Stimulated activated CD4-positive, alpha-beta T cell treated with anti-CD3 and anti-CD28 coated beads, TNF-alpha, amount 100 ng/mL, for 1 hour (primary cell): ENCODE data around the gene CST8.
"Not testable (repeated sequence)": the region's sequence is repeated elsewhere in the genome, so short reads cannot be mapped to it uniquely, and the experiment has no call there.

Source experiments
- DNase-seq, 3 donors: peaks; one replicate each; pipeline ENCODE4 v3.0.0-alpha.2; 2020; ENCODE audit warnings: low read depth in 3 of 3, low spot score in 1 of 3

The CST8 gene, protein sequence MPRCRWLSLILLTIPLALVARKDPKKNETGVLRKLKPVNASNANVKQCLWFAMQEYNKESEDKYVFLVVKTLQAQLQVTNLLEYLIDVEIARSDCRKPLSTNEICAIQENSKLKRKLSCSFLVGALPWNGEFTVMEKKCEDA

DNA sequence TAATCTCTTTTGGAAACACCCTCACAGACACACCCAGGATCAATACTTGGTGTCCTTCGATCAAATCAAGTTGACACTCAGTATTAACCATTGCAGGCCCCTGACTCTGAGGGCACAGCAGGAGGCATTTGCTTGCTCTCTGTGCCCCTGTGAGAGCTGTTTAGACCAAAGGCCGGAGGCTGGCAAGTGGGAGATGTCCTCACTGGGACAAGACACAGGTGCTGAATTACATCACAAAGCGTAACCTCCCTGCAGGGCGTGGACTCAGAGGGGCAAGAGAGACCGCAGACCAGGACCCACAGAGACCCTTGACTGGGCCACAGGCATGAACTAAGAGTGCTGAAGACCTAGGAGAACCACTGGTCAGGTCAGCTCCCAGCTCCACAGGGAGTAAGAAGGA is at the start of gene CST8:
Gene CST8, plus strand, starts transcription at position 301 of the 400 bp plus-strand sequence. CDS start 551 bp downstream, outside the sequence.
- no peak for DNase-seq

DNA sequence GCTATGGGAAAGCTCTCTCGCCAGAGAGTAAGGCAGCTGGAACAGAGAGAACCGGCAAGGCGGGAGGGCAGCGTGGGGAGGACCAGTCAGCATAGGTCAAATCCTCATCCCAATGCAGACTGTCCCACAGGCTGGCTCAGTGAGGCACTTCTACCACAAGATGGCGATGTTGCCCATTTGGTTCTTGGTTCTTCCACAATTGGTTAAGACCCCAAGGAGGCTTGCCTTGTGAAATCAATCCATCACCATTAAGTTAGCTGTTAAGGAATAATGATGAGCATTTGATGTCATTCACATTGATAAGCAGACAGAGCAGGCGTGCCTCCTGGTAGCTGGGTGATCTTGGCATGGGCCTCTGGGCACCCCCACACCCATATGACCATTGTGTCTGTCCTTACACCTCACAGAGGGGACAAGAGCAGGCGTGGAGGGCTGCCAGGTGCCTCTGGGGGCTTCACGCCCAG is 49.0 kb upstream of the CST8 start:
- DNase-seq, result peak in 1 of 3 donors; percentile 8

DNA sequence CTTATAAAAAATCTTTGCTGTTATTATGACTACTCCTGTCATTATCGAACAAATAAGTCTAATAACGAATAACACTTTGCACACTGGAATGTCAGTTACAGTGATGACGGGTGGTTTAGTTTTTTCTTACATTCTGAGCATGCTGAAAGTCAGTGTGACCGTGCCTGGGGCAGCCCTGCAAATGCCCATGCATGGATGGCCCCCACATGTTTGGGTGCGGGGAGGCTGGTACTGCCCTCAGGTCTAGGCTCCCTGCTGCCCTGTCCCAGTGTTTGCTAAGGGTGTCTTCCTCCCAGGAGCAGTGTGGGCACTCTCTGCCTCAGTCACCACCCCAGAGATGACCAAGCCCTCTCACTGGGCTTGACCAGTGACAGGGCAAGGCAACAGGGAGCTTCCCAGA is 48.5 kb upstream of the CST8 start:
- DNase-seq, result no peak

DNA sequence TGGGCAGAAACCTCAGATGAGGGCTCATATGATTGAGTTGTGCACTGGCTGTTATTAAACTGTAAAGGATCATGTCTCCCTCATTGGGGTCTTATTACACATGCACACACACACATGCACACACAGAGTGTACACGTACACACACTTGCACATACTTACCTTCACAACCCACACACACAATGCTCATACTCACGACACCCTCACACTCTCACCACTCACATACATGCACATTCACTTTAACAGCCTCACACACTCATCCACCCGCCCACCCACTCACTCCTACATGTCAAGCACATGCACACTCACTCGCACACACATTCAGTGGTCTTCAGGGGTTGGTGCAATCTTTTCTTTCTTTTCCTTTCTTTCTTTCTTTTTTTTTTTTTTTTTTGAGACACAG is 46.1 kb upstream of the CST8 start:
- DNase-seq, result no peak

DNA sequence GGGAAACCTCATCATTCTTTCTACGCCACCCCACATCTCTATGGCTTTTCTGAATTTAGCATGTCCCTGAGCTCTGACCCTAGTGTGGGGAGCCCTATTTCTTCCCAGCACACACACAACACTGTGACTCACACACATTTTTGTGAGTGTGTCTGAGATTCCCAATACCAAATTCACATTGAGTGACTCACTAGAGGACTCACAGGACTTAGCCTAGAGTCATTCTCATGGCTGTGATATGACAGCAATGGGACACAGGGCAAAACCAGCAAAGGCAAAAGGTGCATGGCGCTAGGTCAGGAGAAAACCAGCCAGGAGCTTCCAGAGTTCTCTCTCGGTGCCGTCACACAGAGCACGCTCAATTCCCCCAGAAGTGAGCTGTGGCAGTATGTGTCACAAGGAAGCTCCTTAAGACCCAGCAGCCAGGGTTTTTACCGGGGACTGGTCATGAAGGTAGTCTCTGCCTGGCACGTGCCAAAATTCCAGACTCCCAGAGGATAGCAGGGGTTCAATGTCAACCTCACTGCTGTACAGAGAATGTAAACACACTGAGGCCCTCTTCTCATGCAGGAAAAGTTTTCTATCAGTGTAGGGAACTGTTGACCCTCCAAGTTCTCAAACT is 45.2 kb upstream of the CST8 start:
- DNase-seq, result no peak

DNA sequence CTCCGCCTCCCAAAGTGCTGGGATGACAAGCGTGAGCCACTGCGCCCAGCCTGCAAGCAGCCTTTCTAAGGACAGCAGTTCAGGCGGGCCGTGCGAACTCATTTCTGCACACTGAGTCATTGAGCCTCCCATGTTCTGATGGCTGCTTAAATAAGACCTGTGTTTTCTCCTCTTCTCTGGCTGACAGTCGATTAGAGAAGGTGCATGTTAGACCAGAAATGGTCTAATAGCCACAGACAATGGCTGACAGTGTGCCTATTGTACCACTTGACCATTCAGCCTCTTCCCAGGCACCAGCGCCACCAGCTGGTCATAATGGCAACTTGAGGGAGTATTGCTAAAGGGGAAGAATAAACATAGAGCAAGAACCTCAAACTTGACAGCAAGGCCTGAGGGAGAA is 44.4 kb upstream of the CST8 start:
- peak in 1 of 3 donors; percentile 5 for DNase-seq

DNA sequence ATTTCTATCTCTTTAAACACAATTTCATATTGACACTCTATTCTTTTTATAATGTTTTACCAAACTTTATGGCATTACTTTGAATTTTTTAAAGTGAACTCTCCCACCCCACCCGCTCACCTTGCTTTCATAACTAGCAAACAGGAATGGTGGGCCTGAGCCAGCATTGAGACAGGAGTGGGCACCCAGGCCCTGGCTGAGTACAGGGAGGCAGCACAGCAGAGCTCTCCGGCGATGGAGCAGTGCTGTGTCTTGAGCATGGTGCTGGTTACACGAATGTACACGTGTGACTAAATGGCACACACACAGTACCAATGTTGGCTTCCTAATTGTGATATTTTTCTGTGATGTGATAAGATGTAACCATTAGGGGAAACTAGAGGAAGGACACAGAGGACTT is 42.8 kb upstream of the CST8 start:
- no peak for DNase-seq

DNA sequence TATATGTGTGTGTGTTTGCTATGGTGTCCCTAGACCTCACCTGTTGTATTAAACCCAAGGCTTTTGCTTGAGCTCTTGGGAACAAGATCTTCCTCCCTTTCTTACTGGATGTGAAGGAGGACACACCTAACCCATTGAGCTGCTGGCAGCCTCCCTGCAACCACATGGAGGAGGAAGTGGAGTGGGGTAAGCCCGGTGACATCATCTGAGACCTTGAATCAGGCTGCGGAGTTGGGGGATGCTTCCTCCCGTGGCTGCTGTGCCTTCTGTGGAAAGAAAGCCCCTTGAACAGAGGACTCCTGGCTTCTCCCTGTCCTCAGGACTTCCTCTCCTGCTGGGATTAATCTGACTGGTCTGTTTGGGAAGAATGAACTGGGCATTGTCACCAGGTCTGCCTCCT is 41.5 kb upstream of the CST8 start:
- no peak for DNase-seq

DNA sequence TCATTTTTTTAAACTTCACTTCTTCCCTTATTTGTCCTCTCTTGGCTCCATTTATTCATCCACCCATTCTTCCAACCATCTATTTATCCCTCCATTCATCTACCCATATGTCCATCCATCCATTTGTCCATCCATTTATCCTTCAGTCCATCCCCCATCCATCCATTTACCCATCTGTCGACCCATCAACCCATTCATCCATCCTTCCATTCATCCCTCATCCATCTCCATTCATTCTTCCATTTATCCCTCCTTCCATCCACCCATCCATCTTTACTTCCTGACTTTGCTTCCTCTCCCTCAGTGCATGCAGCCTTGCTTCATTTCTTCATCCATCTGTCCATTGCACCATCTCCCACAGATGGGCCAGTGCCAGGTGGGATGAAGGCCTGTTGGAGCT is 40.0 kb upstream of the CST8 start:
- no peak for DNase-seq

DNA sequence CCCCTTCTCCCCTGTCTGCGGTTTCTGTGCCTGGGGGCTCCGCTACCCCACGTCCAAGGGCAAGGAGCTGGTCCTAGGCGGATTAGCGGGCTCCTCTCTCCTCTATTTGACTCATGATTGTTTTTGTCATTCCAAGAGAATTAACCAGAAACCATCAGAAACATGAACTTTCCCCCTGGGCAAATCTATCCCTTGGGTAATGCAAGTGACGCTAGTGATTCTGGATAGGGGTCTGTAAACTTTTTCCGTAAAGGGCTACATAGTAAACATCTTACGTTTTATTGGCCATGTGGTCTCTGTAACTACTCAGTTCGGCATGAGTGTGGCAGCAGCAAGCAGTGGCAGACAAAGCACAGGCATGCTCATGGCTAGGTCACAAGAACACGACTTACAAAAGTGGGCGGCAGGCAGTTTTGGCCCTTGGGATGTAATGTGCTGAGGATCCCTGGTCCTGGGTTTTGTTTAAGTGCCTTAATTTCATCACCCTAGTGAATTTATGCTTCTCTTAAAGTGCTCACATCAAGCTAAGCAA is 38.9 kb upstream of the CST8 start:
- DNase-seq, result no peak

DNA sequence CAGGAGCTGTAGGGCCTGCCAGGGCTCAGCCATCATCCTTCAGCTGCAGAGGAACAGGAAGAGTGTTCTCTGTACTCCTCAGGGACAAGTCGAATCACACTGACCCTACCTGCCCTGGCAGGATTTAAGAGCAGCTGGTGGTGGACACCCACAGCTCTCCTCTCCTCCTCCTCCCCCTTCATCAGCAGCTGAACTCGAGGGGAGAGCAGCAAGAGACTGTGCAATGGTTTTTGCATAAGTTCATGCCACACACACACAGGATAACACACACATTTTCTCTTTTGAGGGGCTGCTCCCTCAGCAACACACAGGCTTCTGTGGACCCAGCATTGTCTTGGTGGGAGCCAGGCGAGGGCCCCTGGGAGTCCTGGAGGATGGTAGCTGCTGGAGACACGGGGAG is 38.1 kb upstream of the CST8 start, which contains the start of gene CST11:
Gene CST11, minus strand, starts transcription at position 101 of the 400 bp plus-strand sequence. Its CDS starts 65 bp downstream, at position 36.
- DNase-seq, result no peak

DNA sequence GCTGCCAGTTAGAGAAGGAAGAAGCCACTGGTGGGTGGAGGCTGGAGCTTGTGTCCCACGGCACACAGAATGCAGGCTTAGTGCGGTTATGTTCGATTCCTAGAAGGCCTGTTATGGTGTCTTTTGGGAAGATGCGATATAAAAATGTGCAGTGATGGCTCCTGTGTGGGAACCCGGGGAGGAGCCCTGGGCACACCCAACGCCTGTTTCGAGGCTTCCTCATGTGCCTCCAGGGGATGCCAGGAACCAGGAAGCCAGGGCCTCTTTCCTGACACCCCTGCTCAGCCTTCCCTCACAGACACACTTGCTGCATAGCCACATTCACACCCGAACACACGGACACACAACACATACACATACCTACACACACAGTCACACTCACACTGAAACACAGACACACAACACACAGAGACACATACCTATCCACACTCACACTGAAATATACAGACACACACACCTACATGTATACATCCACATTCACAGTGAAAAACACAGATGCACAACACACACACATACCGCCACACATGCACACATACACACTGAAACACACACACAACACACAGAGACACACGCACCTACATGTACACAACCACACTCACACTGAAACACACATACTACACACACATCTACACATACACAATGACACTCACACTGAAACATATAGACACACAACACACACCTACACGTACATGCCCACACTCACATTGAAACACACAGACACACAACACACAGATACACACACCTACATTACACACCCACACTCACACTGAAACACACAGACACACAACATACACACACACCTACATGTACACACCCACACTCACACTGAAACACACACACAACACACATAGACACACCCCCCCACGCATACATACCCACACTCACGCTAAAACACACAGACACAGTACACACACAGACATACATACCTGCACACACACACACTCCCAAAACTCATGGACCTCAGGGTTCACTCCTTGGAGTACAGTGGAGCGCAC is 37.1 kb upstream of the CST8 start:
- DNase-seq, result no peak

DNA sequence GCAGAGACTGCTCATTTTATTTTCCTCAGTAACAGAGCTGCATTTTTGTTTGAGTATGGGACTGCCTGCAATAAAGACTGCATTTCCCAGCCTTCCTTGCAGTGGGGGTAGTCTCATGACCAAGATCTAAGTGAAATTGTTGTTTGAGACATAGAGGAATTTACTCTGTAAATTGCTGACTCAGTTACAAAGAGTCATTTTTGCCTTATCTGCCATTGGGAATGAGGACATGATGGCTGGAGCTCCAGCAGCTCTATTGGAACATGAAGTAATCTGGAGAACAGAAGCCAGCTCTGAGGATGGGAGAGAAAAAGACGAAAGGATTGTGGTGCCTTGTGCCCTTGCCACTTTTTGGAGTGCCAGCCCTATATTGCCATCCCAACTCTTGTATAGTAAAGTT is 36.1 kb upstream of the CST8 start:
- DNase-seq, result no peak

DNA sequence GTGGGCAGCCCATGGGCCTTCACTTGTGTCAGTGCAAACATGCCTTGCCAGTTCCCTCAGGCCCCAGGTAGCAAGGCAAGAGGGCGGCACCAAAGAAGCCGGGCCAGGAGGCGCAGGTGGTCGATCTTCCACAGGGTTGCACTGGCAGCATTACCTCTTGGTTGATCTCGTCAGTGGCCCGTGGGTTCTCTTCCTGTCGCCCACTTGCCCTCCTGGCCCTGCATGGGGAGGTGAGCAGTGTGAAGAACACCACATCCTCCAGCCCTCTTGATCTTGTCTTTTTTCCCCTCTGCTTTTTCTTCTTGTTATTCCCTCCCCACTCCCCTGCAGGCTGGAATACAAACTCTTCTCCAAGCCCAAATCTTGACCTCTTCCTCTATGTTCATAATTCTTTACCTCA is 35.3 kb upstream of the CST8 start:
- DNase-seq, result no peak

DNA sequence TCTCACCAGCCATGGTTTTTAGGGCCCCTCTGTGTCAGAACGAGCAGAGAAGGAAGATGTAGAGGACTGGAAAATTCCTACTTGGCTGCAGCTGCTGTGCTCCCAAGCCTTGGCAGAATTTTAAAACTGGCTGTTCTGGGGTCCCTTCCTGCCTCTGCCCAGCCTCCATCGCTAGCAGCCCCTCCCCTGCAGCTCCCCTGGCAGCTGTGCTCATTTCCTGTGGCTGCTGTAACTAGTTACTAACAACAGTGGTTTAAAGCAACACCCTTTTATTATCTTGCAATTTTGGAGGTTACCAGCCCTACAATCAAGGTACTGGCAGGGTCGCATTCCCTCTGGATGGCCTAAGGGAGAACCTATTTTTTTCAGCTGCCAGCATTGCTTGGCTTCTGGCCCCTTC is 34.5 kb upstream of the CST8 start:
- DNase-seq, result no peak

DNA sequence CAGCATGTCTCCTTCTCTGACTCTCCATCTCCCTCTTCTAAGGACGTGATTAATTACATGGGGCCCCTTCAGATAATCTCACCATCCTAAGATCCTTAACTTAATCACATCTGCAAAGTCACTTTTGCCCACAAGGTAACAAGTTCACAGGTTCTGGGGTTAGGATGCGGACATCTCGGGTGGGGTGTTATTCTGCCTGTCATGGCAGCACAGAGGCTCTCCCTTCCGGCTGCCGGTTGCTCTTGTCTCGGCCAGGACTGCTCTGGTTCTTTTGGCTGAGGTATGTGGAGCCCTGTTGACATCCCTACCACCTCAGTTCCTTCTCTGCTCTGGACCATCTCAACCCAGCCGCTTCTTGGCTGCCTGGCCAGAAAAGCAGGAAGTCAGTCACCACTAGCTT is 34.0 kb upstream of the CST8 start:
- DNase-seq, result no peak

DNA sequence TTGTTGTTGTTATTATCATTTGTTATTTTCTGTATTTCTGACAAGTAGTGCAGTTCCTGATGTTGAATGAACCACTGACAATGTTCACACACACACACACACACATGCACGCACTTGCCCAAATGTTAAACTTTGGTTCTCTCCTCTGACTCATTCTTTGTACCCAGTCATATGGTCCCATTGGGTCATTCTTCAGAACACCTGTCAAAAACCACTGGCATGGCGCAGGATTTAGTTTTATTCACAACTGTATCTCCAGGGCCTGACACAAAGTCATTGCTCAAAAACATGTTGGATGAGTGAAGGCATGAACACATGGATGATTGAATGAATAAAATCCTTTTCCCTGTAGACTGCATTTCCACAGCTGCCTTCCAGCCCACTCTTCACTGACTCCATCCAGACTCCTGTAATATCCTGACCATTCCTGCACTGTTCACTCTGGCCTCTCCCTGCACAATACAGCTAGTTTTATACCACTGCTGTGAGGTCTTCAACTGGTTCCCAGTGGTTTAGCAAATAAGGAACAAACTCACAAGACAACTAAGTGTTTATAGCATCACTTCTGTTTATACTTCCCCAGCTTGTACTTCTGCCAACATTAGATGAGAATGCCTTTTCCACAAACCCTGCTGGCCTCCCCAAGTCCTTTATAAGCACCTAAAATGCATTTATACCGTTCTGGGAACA is 31.3 kb upstream of the CST8 start:
- DNase-seq, result no peak

DNA sequence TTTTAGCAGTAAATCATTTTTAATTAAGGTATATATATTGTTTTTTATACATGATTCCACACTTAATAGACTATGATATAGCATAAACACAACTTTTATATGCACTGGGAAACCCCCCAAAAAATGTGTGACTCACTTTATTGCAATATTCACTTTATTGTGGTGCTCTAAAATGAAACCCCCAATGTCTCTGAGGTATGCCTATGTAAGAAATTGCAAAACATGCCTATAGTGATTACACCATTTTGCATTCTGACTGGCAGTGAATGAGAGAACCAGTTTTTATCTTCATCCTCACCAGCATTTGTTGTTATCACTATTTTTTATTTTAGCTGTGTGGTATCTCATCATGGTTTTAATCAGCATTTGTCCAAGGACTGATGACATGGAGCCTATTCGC is 29.7 kb upstream of the CST8 start:
- no peak for DNase-seq

DNA sequence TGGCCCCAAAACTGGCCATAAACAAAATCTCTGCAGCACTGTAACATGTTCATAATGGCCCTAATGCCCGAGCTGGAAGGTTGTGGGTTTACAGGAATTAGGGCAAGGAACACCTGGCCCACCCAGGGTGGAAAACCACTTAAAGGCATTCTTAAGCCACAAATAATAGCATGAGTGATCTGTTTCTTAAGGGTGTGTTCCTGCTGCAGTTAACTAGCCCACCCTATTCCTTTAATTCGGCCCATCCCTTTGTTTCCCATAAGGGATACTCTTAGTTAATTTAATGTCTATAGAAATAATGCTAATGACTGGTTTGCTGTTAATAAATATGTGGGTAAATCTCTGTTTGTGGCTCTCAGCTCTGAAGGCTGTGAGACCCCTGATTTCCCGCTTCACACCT is 24.0 kb upstream of the CST8 start:
- not testable (repeated sequence) for DNase-seq

DNA sequence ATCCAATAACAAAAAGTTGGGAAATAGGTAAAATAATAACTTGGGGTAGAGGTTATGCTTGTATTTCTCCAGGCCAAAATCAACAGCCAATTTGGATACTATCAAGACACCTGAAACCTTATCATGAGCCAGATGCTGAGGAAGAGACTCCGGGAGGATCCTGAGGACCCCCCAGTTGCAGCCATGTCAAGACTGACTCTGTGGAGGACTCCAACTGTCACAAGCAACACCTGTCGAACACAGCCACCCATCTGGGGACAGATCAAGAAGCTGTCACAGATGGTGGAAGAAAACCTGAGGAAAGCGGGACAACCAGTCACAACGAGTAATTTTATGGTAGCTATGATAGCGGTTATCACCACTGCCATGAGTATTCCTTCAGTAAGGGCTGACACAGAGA is 18.6 kb upstream of the CST8 start:
- not testable (repeated sequence) for DNase-seq

DNA sequence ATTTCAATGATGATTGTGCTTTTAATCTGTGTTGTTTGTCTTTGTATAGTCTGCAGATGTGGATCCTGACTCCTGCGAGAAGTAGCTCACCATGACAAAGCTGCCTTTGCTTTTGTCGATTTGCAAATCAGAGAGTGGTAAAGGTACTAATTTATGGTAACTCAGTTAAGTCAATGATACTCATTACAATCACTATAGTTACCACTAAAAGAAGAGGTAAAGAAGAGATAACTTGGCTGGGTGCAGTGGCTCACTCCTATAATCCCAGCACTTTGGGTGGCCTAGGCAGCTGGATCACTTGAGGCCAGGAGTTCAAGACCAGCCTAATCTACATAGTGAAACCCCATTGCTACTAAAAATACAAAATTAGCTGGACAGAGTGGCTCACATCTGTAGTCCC is 17.6 kb upstream of the CST8 start:
- not testable (repeated sequence) for DNase-seq
